Inflammatory macrophage treated with lipopolysaccharide for 1 hour (primary cell): ENCODE measurements around the gene ZNF516.
"Not testable (repeated sequence)": the region's sequence is repeated elsewhere in the genome, so short reads cannot be mapped to it uniquely, and the experiment has no call there.

Experiments used
- DNase-seq, 2 donors: peaks; one replicate each; pipeline ENCODE4 v3.0.0-alpha.2; 2020 to 2022

Gene ZNF516

GRCh38 chr18:76495006-76495370 is at the start of gene ZNF516:
ZNF516 (minus strand) TSS chr18:76495242; CDS start chr18:76443054, 52,188 bp downstream.
- DNase-seq = no peak

DNA sequence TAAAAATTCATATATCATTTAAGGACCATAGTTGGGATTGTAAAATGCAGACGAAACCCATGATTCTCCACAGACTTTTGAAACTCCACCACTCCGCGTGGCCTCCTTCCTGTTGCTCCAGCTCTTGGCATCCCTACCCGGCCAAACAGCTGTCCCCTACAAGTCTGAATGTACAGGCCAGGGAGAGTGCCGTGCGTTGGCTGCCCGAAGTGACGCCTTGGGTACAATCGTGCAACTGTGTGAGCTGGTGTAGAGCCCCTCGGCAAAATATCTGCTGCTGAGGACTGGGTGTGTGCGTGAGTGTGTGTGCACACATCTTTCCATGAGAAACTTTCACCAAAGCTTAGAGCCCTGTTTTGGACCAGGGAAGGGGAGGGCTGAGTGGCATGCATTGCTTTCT is 43.8 kb upstream of the ZNF516 start:
- DNase-seq = no peak

GRCh38 chr18:76537621-76538020 is 42.6 kb upstream of the ZNF516 start:
- DNase-seq = no peak

- DNase-seq = not testable (repeated sequence)
Measured at GRCh38 chr18:76536593-76536992, 41.6 kb upstream of the ZNF516 start.

GRCh38 chr18:76532875-76533274 is 37.8 kb upstream of the ZNF516 start:
- no peak for DNase-seq

DNA sequence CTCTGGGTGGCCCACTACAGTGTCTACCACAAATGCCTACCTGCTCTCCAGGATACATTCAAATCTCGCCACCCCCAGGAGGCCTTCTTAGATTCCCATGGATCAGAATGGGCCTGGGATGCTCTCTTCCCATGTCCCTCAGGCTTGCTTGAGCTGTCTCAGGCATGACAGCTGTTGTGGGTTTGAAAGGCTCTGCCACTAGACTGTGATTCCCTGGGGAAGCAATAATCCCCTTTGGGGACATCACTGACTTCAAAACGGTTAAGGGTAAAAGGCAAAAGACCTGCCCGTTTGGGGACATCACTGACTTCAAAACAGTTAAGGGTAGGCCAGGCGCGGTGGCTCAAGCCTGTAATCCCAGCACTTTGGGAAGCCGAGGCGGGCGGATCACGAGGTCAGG is 35.8 kb upstream of the ZNF516 start:
- DNase-seq = no peak

- no peak for DNase-seq
Measured at GRCh38 chr18:76530391-76530790, 35.3 kb upstream of the ZNF516 start.

- DNase-seq = no peak
Measured at GRCh38 chr18:76529433-76529811, 34.4 kb upstream of the ZNF516 start.

GRCh38 chr18:76528477-76529432 is 33.7 kb upstream of the ZNF516 start:
- peak in 1 of 2 donors; percentile 26 for DNase-seq

DNA sequence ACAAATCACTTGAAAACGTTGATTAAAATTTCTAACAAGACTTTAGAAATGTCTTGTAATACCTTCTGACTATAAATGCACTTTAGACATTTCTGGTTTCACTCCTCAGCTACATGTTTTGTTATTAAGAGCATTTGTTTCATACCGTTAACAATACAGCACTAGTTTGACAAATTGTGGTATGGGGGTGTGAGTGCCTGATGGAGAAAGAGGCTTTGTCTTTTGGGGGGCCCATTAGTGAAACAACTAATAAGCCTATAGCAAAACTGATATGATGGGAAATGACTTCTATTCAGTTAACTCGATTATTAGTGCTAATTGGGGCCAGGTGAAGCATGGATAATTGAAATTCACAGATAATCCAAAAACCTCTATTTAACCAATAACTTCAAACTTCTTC is 30.9 kb upstream of the ZNF516 start:
- DNase-seq = no peak

DNA sequence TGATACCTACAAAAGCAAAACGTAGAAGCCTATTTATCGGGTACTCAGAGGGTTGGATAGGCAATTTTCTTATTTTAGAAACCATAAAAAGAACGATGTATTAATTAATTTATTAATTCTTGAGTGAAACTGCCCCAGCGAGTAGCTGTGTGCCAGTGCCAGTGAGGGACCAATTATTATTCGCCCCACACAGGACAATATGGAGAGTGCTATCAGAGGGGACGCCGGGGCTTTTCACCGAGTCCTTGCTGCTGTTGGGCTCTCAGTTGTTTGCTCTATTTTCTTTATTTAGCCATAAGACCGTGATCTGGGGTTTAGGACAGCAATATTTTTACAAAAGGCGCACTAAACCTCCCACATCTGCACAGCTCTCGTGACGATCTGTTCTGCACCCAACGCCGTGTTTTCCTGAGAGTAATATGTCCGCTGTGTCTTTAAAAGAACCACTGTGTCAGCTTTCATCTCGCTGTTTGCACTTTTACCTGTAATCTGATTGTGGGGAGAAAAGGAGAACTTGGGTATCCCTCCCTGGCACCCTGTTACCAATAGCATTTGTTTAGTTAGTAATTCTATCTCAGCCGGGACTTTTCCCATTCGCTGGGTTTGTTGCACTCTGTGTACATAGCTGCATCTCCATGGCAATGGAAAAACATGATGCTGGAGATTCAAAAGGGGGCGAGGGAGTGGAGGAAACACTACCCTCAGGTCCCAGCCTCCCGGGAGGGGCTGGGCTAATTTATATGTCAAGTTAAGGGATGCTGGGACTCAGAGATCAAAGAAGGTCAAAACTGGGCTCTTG is 30.1 kb upstream of the ZNF516 start:
- peak in 1 of 2 donors; percentile 29 for DNase-seq

GRCh38 chr18:76524477-76524876 is 29.4 kb upstream of the ZNF516 start:
- no peak for DNase-seq

DNA sequence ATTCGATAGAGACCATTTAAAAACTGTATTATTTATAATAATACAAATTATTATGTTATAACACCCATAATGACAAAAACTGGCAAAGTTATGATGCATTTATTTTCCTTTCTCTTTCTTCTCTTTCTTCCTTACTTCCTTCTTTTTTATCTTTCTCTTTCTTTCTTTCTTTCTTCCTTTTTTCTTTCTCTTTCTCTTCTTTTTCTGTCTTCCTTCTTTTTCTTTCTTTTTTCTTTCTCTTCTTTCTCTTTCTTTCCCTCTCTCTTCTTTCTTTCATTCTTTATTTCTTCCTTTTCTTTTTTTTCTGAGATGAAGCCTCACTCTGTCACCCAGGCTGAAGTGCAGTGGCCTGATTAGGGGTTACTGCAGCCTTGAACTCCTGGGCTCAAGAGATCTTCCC is 27.5 kb upstream of the ZNF516 start:
- no peak for DNase-seq

- DNase-seq = no peak
Measured at GRCh38 chr18:76522122-76522503, 27.1 kb upstream of the ZNF516 start.

DNA sequence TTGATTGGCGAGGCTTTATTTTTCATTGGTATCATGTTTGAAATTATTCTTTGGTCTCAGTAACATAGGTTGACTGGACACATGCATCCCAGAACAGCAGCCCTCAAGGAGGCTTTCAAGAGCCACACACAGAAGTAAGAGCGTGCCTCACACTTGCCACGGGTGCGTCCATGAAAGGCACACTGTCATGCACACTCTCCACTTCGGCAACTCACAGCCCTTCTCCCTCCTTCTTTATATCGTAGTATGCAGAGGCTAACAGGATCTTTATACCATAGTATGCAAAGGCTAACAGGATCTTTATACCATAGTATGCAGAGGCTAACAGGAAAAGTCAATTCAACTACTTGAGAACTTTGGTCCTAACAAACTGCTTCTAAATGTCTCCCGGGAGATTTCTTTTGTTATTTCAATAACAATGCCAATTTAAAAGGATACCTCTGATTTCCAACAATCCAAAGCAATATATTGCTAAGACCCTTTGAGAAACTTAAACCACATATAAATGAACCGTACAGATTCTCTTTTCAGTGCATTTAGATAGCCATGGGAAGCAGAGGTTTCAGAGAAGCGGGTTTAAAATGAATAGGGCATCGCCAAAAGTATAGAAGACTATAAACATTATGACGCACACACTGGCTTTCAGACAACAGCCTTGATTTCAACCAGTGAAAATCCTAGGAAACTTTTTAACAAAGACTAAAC is 26.5 kb upstream of the ZNF516 start:
- DNase-seq = no peak

DNA sequence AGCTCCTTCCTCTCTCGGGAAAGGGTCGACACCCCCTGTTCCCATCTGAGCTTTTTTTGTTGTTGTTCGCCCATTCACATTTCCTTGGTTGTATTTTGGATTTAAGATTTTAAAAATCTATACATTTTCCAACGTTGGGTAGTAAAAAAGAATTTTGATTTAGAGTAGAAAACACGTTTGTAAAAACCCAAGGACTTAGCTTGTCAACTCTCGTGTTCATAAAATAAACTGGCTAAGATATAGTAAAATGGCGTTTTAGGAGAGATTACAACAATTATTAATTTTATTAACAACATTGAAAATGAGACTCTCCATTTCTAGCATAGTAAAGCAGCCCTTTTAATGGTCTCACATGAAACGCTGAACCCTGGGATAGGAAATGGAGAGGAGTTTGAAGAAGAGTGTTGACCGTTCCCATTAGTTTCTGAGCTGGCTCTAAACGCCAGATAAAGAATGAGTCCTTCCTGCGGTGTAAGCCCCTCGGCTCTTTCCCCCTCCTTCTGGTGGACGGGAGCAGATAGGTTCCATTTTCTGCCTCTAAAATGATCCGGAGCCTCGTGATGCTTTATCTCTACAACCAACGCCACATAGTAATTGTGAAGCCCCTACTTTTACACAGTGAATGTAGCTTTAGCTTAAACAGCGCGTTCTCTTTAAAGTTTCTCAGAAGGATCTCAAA is 24.0 kb upstream of the ZNF516 start:
- no peak for DNase-seq

GRCh38 chr18:76518123-76518859 is 23.2 kb upstream of the ZNF516 start:
- DNase-seq = peak in 1 of 2 donors; percentile 36

GRCh38 chr18:76515576-76515975 is 20.5 kb upstream of the ZNF516 start:
- DNase-seq = no peak

- no peak for DNase-seq
Measured at GRCh38 chr18:76514573-76514972, 19.5 kb upstream of the ZNF516 start.

- peak in 1 of 2 donors; percentile 32 for DNase-seq
Measured at GRCh38 chr18:76507830-76508385, 12.9 kb upstream of the ZNF516 start.

- DNase-seq = no peak
Measured at GRCh38 chr18:76506974-76507764, 12.1 kb upstream of the ZNF516 start.
